H1 (cell line): ENCODE results near the gene ZNF441. TPM values are rescaled to one million over a fixed set of nuclear protein-coding genes. Genes with fewer than 3 reads are reported as not detected.

Experiments
- CTCF ChIA-PET: fragments of 300-600 bp; sonication (Branson Sonifier 250); formaldehyde crosslinking; loops from one replicate; lab custom pipeline; 2021; ENCODE audit not compliant: partially characterized antibody; lab: Charles Lee
- POLR2A ChIA-PET: fragments of 300-600 bp; sonication (Branson Sonifier 250); formaldehyde crosslinking; loops from one replicate; lab custom pipeline; 2021; ENCODE audit warnings: inconsistent platforms; ENCODE audit not compliant: partially characterized antibody; lab: Charles Lee
- DNase-seq, 2 experiments: peaks; one replicate each; pipeline versions ENCODE4 v3.0.0 to v3.0.0-alpha.2; 2010 to 2022; ENCODE audit warnings: low spot score in 2 of 2, low read depth in 1 of 2, mixed read lengths in 1 of 2
- FAIRE-seq: peaks from 2 replicates; lab custom pipeline; 2011; peaks lifted over from hg19 to GRCh38; lab: Jason Lieb, UNC
- H2AFZ ChIP-seq: 2 replicates; pipeline ENCODE4 v1.8.1; 2012; ENCODE audit warnings: low read length, inconsistent platforms
- H2AK5ac ChIP-seq: 2 replicates; pipeline ENCODE4 v1.6.1; 2013; ENCODE audit warnings: low read depth, low read length
- H2BK120ac ChIP-seq: replicated peaks from 2 replicates; pipeline ENCODE3; 2013; ENCODE audit warnings: low read depth, low read length, inconsistent platforms
- H2BK12ac ChIP-seq: 2 replicates; pipeline ENCODE4 v1.6.1; 2013; ENCODE audit warnings: low read depth, low read length
- H2BK15ac ChIP-seq: 2 replicates; pipeline ENCODE4 v1.6.1; 2013; ENCODE audit warnings: low read length
- H2BK20ac ChIP-seq: 2 replicates; pipeline ENCODE4 v1.6.1; 2013; ENCODE audit warnings: low read length
- H2BK5ac ChIP-seq: 2 replicates; pipeline ENCODE4 v1.6.1; 2013; ENCODE audit warnings: low read depth, low read length
- H3K14ac ChIP-seq: 2 replicates; pipeline ENCODE4 v1.6.1; 2013; ENCODE audit warnings: inconsistent platforms; ENCODE audit not compliant: insufficient read length
- H3K18ac ChIP-seq: 2 replicates; pipeline ENCODE4 v1.6.1; 2013; ENCODE audit warnings: low read length; ENCODE audit errors: extremely low read depth
- H3K23ac ChIP-seq: 2 replicates; pipeline ENCODE4 v1.6.1; 2013; ENCODE audit warnings: inconsistent platforms; ENCODE audit not compliant: insufficient read length
- H3K23me2 ChIP-seq: 2 replicates; pipeline ENCODE4 v1.6.1; 2013; ENCODE audit warnings: low read depth, low read length
- H3K27ac ChIP-seq: 2 replicates; pipeline ENCODE4 v1.6.1; 2011; ENCODE audit warnings: low read depth, low read length, inconsistent platforms
- H3K27me3 ChIP-seq, 4 experiments: replicated peaks in 1 of 4; 1 replicate in 1 of 4; 2 replicates in 3 of 4; pipeline versions ENCODE4 v1.6.1 to v1.8.1; 2011 to 2013; ENCODE audit warnings: low read length in 3 of 4, mild to moderate bottlenecking in 3 of 4, inconsistent platforms in 2 of 4, mixed read lengths in 2 of 4, moderate library complexity in 1 of 4; ENCODE audit not compliant: control insufficient read depth in 3 of 4, insufficient read depth in 3 of 4; ENCODE audit errors: extremely low read depth in 1 of 4
- H3K36me3 ChIP-seq, 4 experiments: 2 replicates each; pipeline versions ENCODE4 v1.6.1 to v1.8.1; 2011 to 2013; ENCODE audit warnings: mild to moderate bottlenecking in 4 of 4, low read length in 3 of 4, moderate library complexity in 2 of 4, control low read depth in 1 of 4, inconsistent platforms in 1 of 4; ENCODE audit not compliant: insufficient read depth in 4 of 4, control insufficient read depth in 2 of 4
- H3K4ac ChIP-seq: replicated peaks from 2 replicates; pipeline ENCODE3; 2013; ENCODE audit warnings: low read length, low read depth, mixed read lengths, inconsistent platforms; ENCODE audit not compliant: insufficient read length
- H3K4me1 ChIP-seq, 4 experiments: replicated peaks in 1 of 4; 1 replicate in 1 of 4; 2 replicates in 3 of 4; pipeline versions ENCODE4 v1.6.1 to v1.8.1; 2011 to 2013; ENCODE audit warnings: low read length in 3 of 4, inconsistent platforms in 2 of 4, mixed read lengths in 1 of 4; ENCODE audit not compliant: insufficient read depth in 4 of 4, control insufficient read depth in 3 of 4
- H3K4me2 ChIP-seq, 2 experiments: 2 replicates each; pipeline versions ENCODE4 v1.6.1 to v1.8.1; 2011 to 2013; ENCODE audit warnings: low read depth in 2 of 2, low read length in 2 of 2, control low read depth in 1 of 2, inconsistent platforms in 1 of 2, mild to moderate bottlenecking in 1 of 2; ENCODE audit not compliant: insufficient read depth in 1 of 2
- H3K4me3 ChIP-seq, 4 experiments: fragments of 200-600, 300-600 bp in 1 of 4; sonication (generic), shearing (Covaris generic), sonication (Bioruptor Twin) in 1 of 4; 2 replicates each; pipeline versions ENCODE4 v1.5.1 to v1.8.1; 2011 to 2016; ENCODE audit warnings: low read length in 4 of 4, low read depth in 3 of 4, control low read depth in 2 of 4, inconsistent platforms in 2 of 4, mild to moderate bottlenecking in 2 of 4, mixed read lengths in 1 of 4, moderate library complexity in 1 of 4; ENCODE audit not compliant: insufficient read depth in 2 of 4; ENCODE audit errors: extremely low read depth in 1 of 4
- H3K56ac ChIP-seq: replicated peaks from 2 replicates; pipeline ENCODE3; 2013; ENCODE audit warnings: low read depth, mild to moderate bottlenecking, mixed read lengths, low read length, inconsistent platforms; ENCODE audit not compliant: insufficient read length
- H3K79me1 ChIP-seq: 2 replicates; pipeline ENCODE4 v1.6.1; 2013; ENCODE audit warnings: low read depth, low read length, control low read depth
- H3K79me2 ChIP-seq, 2 experiments: 2 replicates each; pipeline versions ENCODE4 v1.6.1 to v1.8.1; 2012 to 2013; ENCODE audit warnings: low read length in 2 of 2, mild to moderate bottlenecking in 2 of 2, inconsistent platforms in 1 of 2; ENCODE audit not compliant: insufficient read depth in 2 of 2, control insufficient read depth in 1 of 2
- H3K9ac ChIP-seq, 4 experiments: replicated peaks in 1 of 4; 1 replicate in 1 of 4; 2 replicates in 3 of 4; pipeline versions ENCODE4 v1.6.1 to v1.8.1; 2011 to 2013; ENCODE audit warnings: low read depth in 3 of 4, low read length in 3 of 4, control low read depth in 2 of 4, mild to moderate bottlenecking in 2 of 4, moderate library complexity in 2 of 4, inconsistent platforms in 1 of 4; ENCODE audit errors: extremely low read depth in 1 of 4
- H3K9me3 ChIP-seq, 2 experiments: 2 replicates each; pipeline versions ENCODE4 v1.6.1 to v1.8.1; 2012 to 2013; ENCODE audit warnings: mild to moderate bottlenecking in 2 of 2, moderate library complexity in 2 of 2, control low read depth in 1 of 2, inconsistent platforms in 1 of 2, low read depth in 1 of 2, low read length in 1 of 2, mixed read lengths in 1 of 2; ENCODE audit not compliant: insufficient read depth in 2 of 2
- H4K20me1 ChIP-seq, 2 experiments: replicated peaks in 1 of 2; 2 replicates each; pipeline versions ENCODE3 to v1.8.1; 2011 to 2013; ENCODE audit warnings: inconsistent platforms in 2 of 2, low read length in 2 of 2, mild to moderate bottlenecking in 1 of 2; ENCODE audit not compliant: insufficient read depth in 2 of 2, control insufficient read depth in 1 of 2
- H4K5ac ChIP-seq: 2 replicates; pipeline ENCODE4 v1.6.1; 2013; ENCODE audit warnings: low read length, low read depth, mixed read lengths, inconsistent platforms; ENCODE audit not compliant: insufficient read length
- H4K8ac ChIP-seq: 2 replicates; pipeline ENCODE4 v1.8.0; 2013; ENCODE audit warnings: mild to moderate bottlenecking, moderate library complexity, low read length, inconsistent platforms; ENCODE audit not compliant: insufficient read depth; ENCODE audit errors: extremely low read depth
- H4K91ac ChIP-seq: replicated peaks from 2 replicates; pipeline ENCODE3; 2013; ENCODE audit warnings: low read length, mixed read lengths, inconsistent platforms; ENCODE audit not compliant: insufficient read length
- BCL11A ChIP-seq, 2 experiments: IDR thresholded peaks; one replicate each; pipeline ENCODE4 v1.6.1; 2011; ENCODE audit warnings: low read depth in 2 of 2, low read length in 2 of 2, mild to moderate bottlenecking in 2 of 2
- CHD1 ChIP-seq: IDR thresholded peaks from 2 replicates; pipeline ENCODE4 v1.6.1; 2012; ENCODE audit warnings: low read depth, low read length, improper control_type of control experiment
- HDAC2 ChIP-seq, 2 experiments: fragments of 300-600 bp in 1 of 2; sonication (generic) in 1 of 2; IDR thresholded peaks; 2 replicates each; pipeline ENCODE4 v1.6.1; 2011 to 2012; ENCODE audit warnings: low read depth in 2 of 2, low read length in 2 of 2, mild to moderate bottlenecking in 2 of 2, moderate library complexity in 2 of 2, borderline replicate concordance in 1 of 2, inconsistent platforms in 1 of 2
- KDM1A ChIP-seq: fragments of 200-600, 300-600 bp; sonication (generic); IDR thresholded peaks from 2 replicates; pipeline ENCODE4 v1.7.1; 2016; ENCODE audit warnings: mild to moderate bottlenecking, low read length, borderline replicate concordance
- MAX ChIP-seq: IDR thresholded peaks from 2 replicates; pipeline ENCODE4 v1.6.1; 2012; ENCODE audit warnings: inconsistent platforms
- NANOG ChIP-seq: IDR thresholded peaks from 2 replicates; pipeline ENCODE4 v1.6.1; 2011; ENCODE audit warnings: low read length, low read depth, mild to moderate bottlenecking, inconsistent platforms; ENCODE audit not compliant: insufficient read depth, poor library complexity, severe bottlenecking
- POU5F1 ChIP-seq: IDR thresholded peaks from 2 replicates; pipeline ENCODE4 v1.6.1; 2011; ENCODE audit warnings: low read depth, mild to moderate bottlenecking, low read length, moderate library complexity
- RBBP5 ChIP-seq: IDR thresholded peaks from 2 replicates; pipeline ENCODE4 v1.7.1; 2012; ENCODE audit warnings: low read depth, mild to moderate bottlenecking, inconsistent platforms, low read length, moderate library complexity, borderline replicate concordance
- SP1 ChIP-seq: IDR thresholded peaks from 2 replicates; pipeline ENCODE4 v1.6.1; 2011; ENCODE audit warnings: low read depth, low read length
- SP4 ChIP-seq: IDR thresholded peaks from 2 replicates; pipeline ENCODE4 v1.6.1; 2012; ENCODE audit warnings: low read length, inconsistent platforms
- TCF12 ChIP-seq: IDR thresholded peaks from 2 replicates; pipeline ENCODE4 v1.6.1; 2011; ENCODE audit warnings: low read depth, mild to moderate bottlenecking, low read length
- YY1 ChIP-seq: IDR thresholded peaks from 2 replicates; pipeline ENCODE4 v1.6.1; 2011; ENCODE audit warnings: low read depth, mild to moderate bottlenecking, low read length
- WGBS, 2 experiments: shearing (Covaris generic) in 1 of 2; methylation state at CpG; one replicate each; pipeline versions ENCODE4 v1.1.6 to v1.1.7; 2013 to 2015; ENCODE audit warnings: low lambda C conversion rate in 2 of 2, mixed read lengths in 2 of 2, inconsistent platforms in 1 of 2, low coverage in 1 of 2, missing lambda C conversion rate in 1 of 2; ENCODE audit not compliant: insufficient replicate concordance in 2 of 2, insufficient coverage in 1 of 2, insufficient read length in 1 of 2; ENCODE audit errors: extremely low coverage in 1 of 2, missing lambda C conversion rate in 1 of 2; 5-methylcytosine and 5-hydroxymethylcytosine counted together
- polyA plus RNA-seq, 7 experiments: library from polyadenylated mRNA; depleted of rRNA in 3 of 7; stranded (reverse) in 5 of 7; unstranded in 2 of 7; fragments of >200 nt in 5 of 7; fragments of 200-250 nt in 2 of 7; gene quantifications; 1 replicate in 5 of 7; 2 replicates in 1 of 7; 4 replicates in 1 of 7; pipeline versions ENCODE4 v1.2.1 to v1.2.3, GENCODE V29; 2011 to 2013; ENCODE audit warnings: missing spikeins in 2 of 7, mixed read lengths in 2 of 7
- total RNA-seq: library from RNA; stranded (reverse); fragmentation: NEBNext Ultra II Directional; extraction: Animal tissue kit (Norgen Biotek cat#: 25700); gene quantifications from 2 replicates; pipeline ENCODE4 v1.2.1, GENCODE V29; 2021

The ZNF441 gene
- total and polyA plus RNA-seq, 2 of the 8 experiments (the other 6 are each of a cell fraction or from before 2014, with no cell fraction given): 0.09 to 0.48 TPM

DNA sequence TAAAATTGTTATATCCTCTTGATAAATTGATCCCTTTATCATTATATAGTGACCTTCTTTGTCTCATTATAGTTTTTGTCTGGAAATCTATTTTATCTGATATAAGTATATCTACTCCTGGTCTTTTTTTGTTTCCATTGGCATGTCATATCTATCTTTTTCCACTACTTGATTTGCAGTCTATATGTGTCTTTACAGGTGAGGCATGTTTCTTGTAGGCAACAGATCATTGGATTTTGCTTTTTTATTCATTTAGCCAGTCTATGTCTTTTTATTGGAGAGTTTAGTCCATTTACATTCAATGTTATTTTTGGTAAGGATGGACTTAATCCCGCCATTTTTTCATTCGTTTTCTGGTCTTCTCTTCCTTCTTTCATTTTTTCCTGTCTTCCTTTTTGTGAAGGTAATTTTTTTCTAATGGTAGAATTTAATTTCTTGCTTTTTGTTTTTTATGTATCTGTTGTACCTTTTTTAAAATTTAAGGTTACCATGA lies 14.5 kb upstream of the ZNF441 start:
- H3K36me3 ChIP-seq: no peaks in the 10 kb centered on the region
- H2AFZ ChIP-seq: no peak overlapping the region
- no peak overlapping the region for H3K4ac ChIP-seq
- no peaks in the 10 kb centered on the region for H3K4me1 ChIP-seq
- no peak overlapping the region for H3K18ac ChIP-seq
- H4K91ac ChIP-seq: no peak overlapping the region
- H3K14ac ChIP-seq: no peak overlapping the region
- CTCF ChIA-PET: interaction anchor here (1.3 kb wide), 1 partner anchor 19 kb away, joined by 3 read pairs; no protein-coding TSS in a partner anchor
- POLR2A ChIA-PET: no interaction called here
- H3K4me3 ChIP-seq: no peak overlapping the region
- H2BK120ac ChIP-seq: no peak overlapping the region
- H3K79me1 ChIP-seq: no peaks in the 10 kb centered on the region
- no peak overlapping the region for H2BK15ac ChIP-seq
- WGBS, 2 experiments: 82% methylated on average over 2 of the region's 2 CpGs; no CpG with 5 or more reads in 1 of the 2 experiments
- H3K4me2 ChIP-seq: no peak overlapping the region
- H3K27ac ChIP-seq: no peak overlapping the region
- no peak overlapping the region for H2AK5ac ChIP-seq
- H2BK20ac ChIP-seq: no peak overlapping the region
- no peak overlapping the region for H3K56ac ChIP-seq
- H3K23ac ChIP-seq: no peak overlapping the region
- H2BK12ac ChIP-seq: no peak overlapping the region
- H3K79me2 ChIP-seq: no peaks in the 10 kb centered on the region
- DNase-seq (no peak), FAIRE-seq (no peak)
- no peak overlapping the region for H4K8ac ChIP-seq
- H4K5ac ChIP-seq: no peak overlapping the region
- no peak overlapping the region for H2BK5ac ChIP-seq
- peaks cover 23 to 27% of the 10 kb centered on the region in 2 experiments; a peak in 3 of 4 replicates for H3K9me3 ChIP-seq
- TF ChIP-seq HDAC2 (IDR thresholded peaks at IDR 0.05; ENCODE audit: borderline replicate concordance in 1 of 2, low read depth in 2 of 2, low read length in 2 of 2) (no peak), NANOG (no peak), TCF12 (no peak), SP1 (no peak), POU5F1 (no peak), YY1 (no peak), MAX (no peak), SP4 (no peak), KDM1A (no peak), RBBP5 (no peak), BCL11A (IDR thresholded peaks at IDR 0.05; ENCODE audit: low read depth in 2 of 2, low read length in 2 of 2) (no peak), CHD1 (no peak)
- no peaks in the 10 kb centered on the region for H3K23me2 ChIP-seq
- no peaks in the 10 kb centered on the region for H4K20me1 ChIP-seq
- H3K27me3 ChIP-seq: no peaks in the 10 kb centered on the region
- H3K9ac ChIP-seq: no peak overlapping the region
